Superior temporal gyrus (tissue), 1 donor: ENCODE measurements around the gene PTPRM.

Experiments
- DNase-seq: peaks from one replicate; pipeline ENCODE4 v3.0.0-alpha.2; 2016; ENCODE audit errors: extremely low spot score

Gene PTPRM

DNA sequence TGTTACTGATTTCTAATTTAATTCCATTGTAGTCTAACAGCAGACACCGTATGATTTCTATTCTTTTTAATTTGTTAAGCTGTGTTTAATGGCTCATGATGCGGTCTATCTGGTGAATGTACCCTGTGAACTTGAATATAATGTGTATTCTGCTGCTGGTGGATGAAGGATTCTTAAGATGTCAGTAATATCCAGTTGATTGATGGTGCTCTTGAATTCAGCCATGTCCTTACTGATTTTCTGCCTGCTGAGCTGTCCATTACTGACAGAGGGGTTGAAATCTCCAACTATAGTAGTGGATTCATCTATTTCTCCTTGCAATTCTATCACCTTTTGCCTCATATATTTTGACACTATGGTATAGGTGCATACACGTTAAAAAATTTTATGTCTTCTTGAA lies 668.8 kb downstream of the PTPRM start:
- DNase-seq, result no peak

DNA sequence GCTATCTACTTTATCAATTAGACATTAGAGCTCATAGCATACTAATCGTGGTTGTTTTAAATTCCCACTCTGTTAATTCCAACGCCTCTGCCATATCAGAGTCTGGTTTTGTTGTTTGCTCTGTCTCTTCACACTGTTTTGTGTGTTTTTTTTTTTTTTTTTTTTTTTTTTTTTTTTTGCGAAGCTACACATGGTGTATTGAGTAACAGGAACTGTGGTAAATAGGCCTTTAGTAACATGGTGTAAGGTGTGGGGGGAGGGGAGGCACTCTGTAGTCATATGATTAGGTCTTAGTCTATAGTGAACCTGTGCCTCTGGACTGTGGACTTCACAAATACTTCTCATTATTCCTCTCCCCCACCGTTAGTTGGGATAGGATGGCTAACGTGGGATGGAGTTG lies 671.4 kb downstream of the PTPRM start:
- no peak for DNase-seq

DNA sequence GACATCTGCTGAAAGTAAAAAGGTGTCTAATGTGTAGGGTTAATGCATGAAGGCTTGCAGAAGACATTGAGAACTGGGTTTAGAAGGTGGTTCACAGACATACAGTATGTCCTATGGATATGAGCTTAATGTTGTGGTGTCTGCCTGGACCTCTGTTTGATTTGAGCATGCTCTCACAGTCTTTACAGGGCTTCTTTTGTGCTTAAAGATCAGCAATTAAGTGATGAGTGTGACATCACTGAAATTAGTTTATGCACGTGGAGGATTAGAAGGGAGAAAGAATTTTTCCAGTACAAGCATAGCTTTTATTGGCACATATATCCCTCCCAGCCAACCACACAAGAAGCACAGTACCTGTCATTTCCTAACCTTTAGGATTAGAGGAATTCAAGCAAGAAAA lies 674.6 kb downstream of the PTPRM start:
- no peak for DNase-seq

DNA sequence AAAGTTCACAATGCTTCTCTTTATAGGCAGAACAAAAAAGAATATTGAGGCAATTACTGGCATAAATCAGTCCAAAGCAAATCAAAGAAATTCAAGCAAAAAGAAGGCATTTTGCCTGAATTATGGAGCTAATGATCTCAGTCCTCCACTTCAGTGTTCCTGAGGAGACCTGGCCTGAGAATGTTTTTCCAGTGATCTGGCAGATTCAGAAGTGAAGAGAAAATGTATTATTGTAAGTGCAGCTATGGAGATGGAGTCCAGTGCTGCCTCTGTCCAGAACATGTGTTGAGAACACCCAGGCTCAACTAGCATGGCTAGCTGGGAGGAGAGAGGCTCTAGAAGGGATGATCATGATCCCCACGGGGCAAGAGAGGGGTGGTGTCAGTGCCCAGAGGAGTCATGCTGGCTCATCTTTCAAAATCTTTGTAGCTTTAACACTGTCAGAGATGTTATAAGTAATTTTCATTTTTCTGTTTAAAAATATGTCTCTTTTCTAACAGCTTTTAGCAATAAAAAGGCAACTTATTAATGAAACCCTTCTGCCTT lies 675.1 kb downstream of the PTPRM start:
- DNase-seq, result no peak

DNA sequence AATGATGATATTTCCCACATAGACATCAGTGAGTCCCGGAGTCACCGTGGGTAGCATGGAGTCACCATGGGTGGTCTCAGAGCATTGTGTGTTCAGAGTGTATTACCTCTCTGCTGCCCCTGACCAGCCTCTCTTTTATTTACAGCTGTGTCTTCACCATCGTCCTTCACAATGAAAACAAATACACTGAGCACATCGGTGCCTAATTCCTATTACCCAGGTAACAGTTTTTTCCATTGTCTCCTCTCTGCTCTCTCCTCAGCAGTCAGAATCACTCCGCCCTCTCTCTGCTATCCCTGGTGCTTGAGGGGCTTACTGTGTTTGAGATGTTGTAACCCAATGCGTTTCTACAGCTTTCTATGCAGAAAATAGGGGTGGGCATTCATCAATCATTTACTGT lies 680.6 kb downstream of the PTPRM start:
- no peak for DNase-seq

DNA sequence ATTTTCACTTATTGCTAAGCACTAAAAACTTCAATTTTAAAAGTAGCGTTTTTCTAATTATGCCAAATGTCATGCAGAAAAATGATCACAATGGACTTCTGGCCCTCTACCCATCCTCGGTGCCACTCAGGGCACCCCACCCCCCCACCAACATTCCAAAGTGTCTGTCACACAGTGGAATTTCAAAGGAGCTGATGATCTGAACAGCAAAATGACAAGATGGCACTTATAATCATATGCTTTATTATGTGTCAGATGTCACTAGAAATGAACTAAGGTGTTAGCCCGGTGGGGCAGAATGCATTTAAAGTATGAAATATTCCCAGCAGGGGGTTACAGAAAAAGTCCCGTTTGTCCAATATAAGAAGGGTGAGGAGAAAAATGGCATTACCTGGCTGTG lies 681.5 kb downstream of the PTPRM start:
- no peak for DNase-seq

DNA sequence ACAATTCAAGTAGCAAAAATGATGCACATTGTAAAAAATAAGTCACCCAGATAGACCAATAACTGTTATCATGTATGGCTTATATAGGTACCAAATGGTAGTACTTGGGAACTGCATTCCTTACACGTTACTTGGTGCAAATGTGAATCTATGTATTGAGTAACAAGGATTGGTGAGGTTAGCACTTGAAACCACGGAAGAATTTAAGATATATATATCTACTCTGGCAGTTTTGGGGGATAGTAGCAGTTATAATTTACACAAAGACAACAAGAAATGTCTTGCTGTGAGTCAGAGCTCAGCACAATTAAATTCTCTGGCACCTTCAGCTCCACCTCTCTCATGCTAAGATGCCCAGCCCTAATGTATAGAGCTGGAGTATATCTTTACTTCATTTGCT lies 682.7 kb downstream of the PTPRM start:
- DNase-seq, result no peak

DNA sequence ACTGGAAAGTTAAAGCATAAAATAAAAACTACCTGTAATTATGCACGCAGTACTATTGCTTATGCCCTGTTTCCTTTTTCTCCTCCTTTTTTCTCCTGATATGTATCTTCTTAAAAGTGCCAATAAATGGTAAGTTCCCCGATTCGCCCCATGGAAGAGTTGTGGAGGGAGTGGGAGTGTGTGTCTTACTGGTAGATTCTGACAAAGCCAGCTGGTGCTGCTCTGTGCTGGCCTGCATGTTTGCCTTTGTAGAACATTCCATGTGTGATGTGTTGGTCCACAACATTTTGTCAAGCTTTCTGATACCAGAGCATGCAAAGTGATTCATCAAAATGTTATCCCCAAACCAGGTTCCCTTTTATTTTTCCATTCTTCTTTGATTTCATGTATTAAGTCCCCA lies 685.3 kb downstream of the PTPRM start:
- no peak for DNase-seq

DNA sequence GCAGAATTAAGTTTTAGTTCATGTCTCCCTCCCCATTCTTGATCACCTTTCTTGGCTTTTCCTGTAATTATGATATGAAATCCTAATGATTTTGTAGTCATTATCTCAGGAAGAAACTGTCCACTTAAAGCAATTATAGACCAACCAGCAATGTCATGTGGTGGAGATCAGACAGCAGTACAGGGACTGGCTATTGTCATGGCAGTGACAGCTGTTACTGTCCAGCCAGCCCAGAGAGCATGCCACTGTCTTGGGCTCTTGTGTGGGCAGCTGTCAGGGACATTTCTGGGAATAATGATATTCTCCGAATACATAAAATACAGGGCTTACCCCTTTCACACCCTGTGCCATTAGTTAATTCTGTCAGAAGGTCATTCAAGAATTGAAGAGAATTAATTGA lies 686.8 kb downstream of the PTPRM start:
- DNase-seq, result no peak

DNA sequence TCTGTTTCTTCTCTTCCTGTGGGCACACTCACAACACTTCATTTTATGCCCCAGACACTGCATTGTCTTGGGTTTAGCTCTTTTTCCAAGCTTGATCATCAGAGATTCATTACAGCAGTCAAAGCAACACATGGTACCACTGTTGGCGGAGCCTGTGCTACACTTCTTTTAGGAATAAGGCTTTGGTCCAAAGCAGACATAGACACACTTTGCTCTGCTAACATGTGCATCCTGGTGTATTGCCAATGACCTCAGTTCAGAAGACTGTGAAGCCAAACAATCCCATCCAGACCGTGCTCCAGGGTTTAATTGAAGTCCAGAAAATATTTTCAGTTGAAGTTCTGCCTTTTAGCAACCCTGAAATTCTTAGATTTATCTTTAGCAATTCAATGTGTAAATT lies 687.5 kb downstream of the PTPRM start:
- DNase-seq, result no peak

DNA sequence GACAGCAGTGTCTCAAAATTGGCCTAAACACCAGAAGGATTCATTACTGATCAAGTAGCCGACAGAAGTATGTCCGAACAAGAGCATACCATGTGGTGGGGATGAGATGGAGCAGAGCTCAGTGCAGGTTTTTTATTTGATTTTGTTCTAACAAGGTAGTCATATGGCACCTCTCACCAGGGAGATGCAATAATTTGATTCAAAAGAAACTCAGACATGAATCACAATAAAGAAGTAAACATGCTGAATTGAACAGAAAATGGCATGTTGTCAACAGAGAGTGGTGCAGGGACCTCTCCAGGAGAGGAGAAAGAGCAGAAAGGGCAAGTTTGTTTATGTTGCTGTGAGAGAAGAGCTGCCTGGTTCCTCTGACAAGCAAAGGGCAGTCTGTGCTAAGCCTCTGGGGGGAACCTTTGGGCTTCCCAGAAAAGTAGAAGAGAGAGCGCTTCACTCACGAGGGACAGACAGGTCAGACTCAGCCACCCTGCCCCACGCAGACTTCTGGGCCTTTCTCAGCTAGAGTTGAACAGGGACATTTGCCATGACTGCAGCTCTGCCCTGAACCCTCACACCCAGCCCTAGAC lies 690.8 kb downstream of the PTPRM start:
- no peak for DNase-seq

DNA sequence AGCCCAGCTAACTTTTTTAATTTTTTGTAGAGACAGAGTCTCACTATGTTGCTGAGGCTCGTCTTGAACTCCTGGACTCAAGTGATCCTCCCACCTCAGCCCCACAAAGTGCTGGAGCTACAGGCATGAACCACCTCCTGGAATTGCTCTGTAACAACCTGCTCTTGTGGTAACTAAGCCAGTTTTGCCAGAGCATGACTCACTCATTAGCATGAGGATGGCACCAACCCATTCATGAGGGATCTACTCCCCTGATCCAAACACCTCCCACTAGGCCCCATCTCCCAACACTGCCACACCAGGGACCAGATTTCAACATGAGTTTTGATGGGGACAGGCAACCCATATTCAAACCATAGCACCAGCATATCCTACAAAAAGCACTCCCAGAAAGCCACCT lies 693.2 kb downstream of the PTPRM start:
- DNase-seq, result peak; percentile 32

DNA sequence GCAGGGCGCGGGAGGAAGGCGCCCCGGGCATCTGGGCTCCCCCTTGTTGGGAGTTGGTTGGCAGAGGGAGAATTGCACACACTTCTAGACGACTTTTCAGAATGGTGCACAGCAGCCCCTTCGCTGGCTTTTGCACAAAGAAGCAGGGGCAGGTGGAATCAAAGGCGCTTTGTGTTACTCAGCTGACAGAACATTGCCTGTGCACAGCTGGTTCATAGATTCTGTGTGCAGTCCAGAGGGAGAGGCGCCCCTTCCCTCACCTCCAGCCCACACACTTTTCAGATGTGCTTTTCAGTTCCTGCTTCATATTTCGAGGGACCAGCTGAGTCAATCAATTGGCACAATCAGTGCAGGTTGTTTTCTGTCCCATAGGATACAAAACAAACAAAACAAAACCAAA lies 693.7 kb downstream of the PTPRM start:
- DNase-seq, result peak; percentile 24

DNA sequence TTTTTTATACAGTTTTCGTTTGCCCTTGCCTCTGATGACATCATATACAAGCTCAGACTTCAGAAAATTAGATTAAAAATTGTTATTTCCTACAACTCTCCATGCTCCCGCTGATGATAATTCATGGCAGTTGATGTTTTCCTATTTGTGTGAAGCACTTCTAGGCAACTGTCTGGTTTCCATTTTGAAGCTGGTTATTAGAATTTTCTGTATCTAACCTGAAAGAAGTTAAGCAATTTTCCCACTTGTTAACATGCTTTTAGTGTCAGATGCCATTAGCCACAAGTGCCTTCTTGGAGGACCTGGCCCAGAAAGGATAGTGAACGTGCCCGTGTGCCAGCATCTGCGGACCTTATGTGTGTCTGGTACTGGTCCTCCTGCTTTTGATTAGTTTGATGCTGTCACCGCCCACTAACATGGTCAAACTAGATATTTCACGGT lies 694.6 kb downstream of the PTPRM start:
- DNase-seq, result no peak

DNA sequence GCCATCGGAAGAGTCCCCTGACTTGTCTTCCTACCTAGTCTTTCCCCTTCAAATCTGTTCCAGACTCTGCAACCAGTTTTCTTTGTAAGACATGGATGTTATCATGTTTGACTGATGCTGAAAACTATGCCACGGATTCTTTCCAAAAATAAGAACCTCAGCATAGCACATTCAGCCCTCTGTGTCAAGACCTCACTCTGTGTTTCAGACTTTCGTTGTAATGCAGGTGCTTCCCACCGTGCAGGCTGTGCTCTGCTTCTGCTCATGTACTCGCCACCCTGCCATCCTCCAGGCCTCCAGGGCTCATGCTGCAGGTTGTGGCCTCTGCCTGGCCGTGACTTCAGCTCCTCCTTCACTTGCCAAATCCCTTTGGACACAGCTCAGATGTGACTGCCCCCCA lies 695.1 kb downstream of the PTPRM start:
- DNase-seq, result no peak

DNA sequence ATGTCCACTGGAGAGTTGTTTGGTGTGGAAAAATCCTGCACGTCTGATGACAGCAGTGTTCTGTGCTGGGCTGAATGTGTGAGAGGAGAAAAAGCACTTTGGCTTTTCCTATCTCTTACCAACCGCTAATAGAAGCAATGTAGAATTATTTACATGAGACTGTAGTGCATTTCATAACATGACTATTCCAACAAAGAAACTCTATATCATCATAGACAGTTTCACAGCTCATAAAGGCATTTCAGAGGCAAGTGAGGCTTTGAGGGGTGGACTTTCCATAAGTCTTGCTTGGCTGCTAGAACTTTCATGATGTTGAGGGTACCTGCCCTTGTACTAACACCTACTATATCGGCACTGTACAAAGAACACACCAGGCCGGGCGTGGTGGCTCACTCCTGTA lies 697.0 kb downstream of the PTPRM start:
- DNase-seq, result no peak

DNA sequence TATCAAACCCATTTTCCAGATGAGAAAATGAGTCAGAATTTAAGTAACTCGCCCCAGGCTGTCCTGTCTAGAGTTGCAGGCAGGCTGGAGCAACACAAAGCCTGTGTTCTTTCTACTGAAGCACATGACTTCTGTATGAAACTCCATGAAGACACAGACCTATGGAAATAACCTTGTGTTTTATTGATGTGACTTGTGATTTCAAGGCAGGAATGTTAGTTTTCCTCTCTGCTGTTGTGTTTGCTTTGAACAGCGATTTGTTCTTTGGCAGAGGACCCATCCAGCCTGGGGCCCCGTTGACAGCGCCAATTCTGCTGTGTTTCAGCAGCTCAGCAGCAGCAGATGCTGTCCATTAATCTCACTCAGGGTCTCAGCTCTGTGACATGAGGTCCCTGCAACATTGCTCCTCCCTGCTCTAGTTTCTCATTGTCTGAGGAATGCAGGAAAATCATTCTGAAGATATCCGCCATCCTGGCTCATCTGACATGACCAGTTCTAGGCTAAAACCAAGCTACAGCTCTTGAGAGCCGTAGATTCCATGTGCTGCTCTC lies 697.8 kb downstream of the PTPRM start:
- DNase-seq, result no peak

DNA sequence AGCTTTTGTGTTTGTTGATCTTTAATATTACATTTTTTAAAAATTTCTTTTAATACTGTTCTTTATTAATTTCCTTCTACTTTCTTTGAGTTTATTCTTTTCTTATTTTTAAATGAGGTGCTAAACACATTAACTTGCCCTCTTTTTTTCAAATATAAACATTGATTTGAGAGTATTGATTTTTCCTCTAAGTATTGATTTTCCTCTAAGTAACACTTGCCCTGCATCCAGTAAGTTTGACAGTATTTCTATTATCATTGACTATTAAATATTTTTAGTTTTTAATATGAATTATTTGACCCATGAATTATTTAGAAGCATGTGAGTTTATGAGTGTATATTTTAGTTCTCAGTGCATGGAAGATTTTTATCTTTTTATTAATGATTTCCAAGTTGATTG lies 705.1 kb downstream of the PTPRM start:
- no peak for DNase-seq

DNA sequence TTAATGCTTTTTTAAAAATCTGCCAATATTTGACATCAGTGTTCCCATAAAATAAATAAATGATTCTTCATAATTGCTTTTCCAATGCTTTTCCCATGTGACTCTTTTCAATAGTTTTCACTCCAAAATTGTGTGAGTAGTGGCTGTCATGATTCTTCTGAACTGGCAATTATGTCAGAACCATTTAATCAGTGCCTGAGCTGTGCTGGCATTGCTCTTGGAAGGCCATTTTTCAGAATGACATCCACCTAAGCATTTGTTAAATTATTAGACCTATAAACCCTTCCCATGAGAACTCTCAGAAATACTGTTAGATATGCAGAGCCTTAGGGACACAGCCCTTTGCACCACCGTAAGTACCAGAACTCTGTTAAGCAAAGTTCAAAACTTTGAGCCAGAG lies 707.3 kb downstream of the PTPRM start:
- DNase-seq, result no peak

DNA sequence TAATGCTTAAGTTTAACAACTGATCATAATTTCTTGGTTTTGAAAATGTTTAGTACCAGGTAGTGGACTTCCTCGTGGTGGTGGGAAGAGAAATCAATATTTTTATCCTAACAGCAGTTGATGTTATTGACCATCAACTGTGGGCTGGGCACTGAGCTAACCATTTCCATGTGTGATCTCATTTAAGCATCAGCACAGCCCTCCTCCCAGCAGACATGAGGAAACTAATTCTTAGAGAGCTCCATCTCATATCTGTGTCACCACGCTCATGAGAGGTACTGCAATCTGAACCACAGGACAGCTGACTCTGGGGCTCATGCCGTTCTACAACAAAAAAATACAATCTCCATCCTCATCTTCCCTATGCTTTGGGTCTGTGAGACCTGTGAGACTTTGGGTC lies 709.3 kb downstream of the PTPRM start:
- DNase-seq, result no peak

DNA sequence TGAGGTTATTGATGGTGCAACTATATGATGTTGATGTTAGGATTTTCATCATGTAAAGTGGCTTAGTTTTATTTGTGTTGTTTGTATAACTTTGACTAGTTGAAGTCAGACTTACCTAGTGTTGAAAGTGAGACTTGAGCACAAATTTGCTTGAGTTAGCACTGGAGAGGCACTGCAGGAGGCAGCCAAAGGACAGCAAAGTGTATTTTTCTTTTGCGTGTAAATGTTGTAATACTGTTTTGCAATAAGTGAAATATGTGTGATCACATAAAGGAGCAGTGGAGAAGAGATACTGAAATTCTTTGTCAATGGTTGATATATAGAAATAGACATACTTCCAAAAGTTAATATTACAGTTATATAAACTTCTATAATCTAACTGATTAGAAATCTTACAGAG lies 710.2 kb downstream of the PTPRM start:
- DNase-seq, result no peak

DNA sequence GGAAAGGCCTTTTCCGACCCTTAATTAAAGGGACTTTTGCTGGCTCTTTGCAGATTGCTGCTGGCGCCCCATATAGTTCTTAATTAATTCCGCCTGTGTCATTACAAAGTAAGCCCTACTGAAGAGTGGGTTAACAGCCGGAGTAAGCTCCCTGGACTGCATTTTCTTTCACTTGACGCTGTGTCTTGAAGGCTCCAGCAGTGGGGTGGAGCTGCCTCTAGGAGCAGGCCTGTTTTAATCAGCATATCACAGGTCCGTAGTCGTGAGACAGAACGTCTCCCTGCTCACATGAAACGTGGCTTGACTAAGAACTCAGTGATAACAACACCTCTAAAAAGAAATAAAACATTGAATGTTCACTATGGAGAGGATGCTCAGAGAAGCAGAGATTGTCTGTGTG lies 712.2 kb downstream of the PTPRM start:
- no peak for DNase-seq

DNA sequence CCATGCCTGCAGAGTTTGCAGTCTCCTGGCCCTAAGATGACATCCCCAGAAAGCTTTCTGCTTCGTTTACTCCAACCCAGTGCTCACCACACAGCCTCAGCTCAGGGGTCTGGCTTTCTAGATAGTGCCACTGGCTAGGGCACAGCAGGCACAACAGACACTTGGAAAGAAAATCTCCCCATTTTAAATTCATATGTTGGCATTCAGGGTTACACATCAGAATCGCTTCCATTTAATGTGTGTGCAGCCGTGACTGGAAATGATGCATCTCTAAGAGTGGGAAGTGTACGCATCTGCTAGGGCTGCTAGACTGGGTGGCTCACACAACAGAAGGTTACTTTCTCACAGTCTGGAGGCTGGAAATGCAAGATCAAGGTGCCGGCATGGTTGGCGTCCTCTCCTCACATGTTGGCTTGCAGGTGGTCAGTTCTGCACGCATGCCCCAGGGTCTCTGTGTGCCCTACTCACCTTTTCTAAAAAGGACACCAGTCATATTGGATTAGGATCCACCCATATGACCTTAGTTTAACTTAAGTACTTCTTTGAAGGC lies 712.7 kb downstream of the PTPRM start:
- no peak for DNase-seq
